GM08714 (cell line): Measurements from ENCODE around the gene ARHGDIG.

Experiments
- H3K4me3 ChIP-seq: fragments of 200-500 bp; sonication (Bioruptor generic); 2 replicates; pipeline ENCODE4 v1.5.1; 2014; ENCODE audit warnings: mild to moderate bottlenecking, low read length, inconsistent platforms
- ZNF274 ChIP-seq: IDR thresholded peaks from 2 replicates; pipeline ENCODE4 v1.6.1; 2012; ENCODE audit warnings: mild to moderate bottlenecking, low read depth, low read length

Gene ARHGDIG

DNA sequence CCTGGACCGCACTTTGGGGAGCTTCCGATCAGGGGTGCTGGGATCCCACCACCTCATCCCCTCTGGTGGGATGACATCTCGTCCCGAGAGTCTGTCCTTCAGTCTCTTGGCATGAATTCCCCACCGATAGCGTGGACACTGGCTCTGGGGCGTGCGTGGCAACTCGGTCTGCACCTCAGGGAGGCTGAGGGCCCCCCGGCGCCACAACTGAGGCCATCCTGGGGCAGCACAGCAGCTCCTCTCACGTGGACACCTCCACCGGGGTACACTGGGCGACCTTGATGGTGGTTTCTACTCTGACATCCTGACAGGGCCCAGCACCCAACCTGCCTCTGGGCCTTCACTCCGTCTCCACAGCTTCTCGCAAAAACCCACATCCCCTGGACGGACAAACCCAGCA, 11.1 kb downstream of the ARHGDIG start:
- TF ChIP-seq ZNF274, result no peak
- no peak overlapping the region for H3K4me3 ChIP-seq

DNA sequence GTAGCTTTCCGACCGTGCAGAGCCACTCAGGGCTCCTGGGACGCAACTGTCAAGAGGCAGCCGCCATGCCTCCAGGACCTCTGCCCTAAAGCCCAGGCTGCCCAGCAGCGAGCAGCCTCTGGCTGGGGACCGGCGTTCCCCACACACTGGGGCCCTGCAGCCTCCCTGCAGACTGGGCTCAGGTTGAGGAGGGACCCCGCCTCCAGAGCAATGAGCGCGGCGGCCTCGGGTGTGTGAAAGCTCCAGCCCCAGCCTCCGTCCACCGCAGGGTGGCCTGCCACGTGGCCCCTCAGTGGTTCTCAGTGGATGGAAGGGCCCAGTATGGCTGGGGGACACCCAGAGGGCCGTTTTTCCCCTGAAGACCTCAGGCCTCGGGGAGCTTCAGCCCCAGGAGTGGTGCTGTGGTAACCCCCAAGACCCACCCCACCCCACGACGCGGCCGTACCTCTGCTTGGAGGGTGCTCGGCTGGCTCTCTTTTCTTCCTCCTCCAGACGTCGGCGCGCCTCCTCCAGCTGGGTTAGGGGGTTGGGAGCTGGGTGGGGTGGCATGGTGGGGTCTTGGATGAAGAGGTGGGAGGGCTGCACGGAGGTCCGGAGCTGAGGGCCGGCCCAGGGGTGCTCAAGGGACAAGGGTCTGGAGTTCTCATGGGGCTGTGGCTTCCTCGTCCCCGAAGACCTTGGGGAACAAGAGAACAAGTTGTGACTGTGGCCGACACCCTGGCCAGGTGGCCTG, 12.8 kb downstream of the ARHGDIG start:
- H3K4me3 ChIP-seq, result no peak overlapping the region
- no peak for TF ChIP-seq ZNF274

DNA sequence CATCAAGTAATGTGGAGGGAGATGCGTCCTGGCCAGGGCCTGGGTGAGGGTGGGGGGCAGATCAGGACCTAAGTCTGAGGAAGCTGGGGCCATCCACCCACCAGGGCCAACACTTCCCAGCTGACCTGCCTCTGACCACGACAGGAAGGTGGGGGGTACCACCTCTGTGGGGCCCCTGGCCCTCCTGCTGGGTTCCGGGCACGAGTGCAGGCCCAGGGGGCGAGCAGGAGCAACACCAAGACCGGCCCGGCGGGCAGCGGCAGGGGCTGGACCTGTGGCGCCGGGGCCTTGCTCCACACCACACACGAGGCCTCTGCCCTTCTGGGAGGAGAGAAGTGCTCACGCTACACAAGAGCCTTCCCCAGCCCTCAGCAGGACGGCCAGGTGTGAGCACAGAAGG, 15.9 kb downstream of the ARHGDIG start:
- no peak for TF ChIP-seq ZNF274

DNA sequence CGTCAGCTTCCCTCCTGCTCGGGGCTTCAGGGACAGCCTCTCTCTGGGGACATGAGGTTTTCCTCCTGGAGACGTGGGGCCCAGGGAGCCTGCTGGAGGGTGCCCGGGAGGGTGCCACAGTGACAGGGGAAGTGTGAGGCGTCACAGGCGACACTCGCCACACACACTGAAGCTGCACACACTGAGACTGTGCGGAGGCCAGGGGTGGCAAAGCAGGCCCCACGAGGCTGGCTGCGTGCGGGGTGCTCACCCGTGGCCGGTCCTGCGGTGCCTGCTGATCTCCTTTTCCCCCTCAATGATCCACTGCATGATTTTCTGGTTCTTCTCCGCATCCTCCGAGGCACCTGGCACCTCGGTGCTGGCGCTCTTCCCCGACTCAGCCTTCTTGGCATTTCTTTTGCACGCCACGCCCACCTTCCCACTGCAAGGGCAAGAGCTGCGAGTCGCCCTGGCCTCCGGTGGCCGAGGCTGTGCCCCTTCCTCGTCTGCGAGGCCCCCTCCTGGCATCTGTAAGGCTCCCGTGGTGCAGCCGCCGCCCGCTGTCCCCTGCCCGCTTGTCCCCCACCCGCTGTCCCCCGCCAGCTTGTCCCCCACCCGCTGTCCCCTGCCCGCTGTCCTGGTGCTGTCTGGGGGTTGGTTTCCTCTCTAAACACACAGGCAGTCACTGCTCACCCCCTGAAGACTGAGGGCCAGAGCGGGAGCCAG, 16.6 kb downstream of the ARHGDIG start:
- TF ChIP-seq ZNF274, result no peak
- no peak overlapping the region for H3K4me3 ChIP-seq

More for the DNA sequence above, 15.9 kb downstream of the ARHGDIG start:
- no peak overlapping the region for H3K4me3 ChIP-seq

DNA sequence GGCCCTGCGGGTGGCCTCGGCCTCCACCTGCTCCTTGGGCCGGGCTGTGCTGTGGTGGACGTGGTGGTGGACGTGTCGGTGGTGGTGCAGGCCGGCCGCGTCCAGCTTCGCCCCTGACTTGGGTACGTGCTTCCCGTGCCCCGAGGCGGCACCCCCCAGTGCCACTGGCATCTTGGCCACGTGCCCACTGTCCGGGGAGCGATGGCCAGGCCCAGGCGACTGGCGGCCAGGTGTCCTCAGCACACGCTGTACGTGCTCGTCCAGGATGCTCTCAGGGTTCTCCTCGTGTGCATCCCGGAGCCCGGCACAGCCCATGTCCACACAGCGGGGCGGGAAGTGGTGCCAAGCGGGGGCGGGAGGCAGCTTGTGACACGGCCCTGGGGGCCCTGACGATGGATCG, 17.4 kb downstream of the ARHGDIG start:
- TF ChIP-seq ZNF274, result no peak
- H3K4me3 ChIP-seq, result no peak overlapping the region

DNA sequence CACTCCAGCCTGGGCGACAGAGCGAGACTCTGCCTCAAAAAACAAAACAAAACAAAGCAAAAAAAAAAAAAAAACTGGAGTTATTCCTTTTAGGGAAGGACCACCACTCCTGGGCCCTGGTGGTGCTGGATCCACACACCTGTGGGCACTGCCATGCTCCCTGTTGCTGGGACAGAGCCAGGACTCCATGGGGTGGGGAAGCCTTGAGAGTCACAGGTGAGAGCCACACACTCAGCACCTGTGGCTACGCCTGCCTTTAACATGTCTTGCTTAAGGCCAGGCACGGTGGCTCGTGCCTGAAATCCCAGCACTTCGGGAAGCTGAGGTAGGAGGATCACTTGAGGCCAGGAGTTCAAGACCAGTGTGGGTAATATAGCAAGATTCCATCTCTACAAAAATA, 20.8 kb downstream of the ARHGDIG start:
- TF ChIP-seq ZNF274, result no peak
- H3K4me3 ChIP-seq, result no peak overlapping the region

DNA sequence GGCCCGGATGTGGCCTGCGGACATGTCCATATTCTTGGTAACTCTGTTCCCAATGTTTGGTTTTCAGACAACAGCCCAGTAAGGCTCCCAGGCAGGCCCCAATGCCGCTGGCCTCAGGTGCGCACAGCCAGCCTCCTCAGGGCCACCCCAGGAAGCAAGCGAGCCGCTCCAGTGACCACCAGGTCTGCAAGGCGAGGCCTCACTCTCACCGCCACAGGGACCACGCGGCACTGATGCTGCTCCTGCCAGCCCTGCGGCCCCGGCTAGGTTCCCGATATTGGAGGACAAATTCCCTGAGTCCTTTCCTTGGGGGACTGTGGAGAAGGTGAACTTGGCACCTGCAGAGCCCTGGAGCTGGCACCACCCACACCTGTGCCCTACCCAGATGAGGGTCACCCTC, 21.6 kb downstream of the ARHGDIG start:
- no peak for TF ChIP-seq ZNF274
- H3K4me3 ChIP-seq, result no peak overlapping the region

DNA sequence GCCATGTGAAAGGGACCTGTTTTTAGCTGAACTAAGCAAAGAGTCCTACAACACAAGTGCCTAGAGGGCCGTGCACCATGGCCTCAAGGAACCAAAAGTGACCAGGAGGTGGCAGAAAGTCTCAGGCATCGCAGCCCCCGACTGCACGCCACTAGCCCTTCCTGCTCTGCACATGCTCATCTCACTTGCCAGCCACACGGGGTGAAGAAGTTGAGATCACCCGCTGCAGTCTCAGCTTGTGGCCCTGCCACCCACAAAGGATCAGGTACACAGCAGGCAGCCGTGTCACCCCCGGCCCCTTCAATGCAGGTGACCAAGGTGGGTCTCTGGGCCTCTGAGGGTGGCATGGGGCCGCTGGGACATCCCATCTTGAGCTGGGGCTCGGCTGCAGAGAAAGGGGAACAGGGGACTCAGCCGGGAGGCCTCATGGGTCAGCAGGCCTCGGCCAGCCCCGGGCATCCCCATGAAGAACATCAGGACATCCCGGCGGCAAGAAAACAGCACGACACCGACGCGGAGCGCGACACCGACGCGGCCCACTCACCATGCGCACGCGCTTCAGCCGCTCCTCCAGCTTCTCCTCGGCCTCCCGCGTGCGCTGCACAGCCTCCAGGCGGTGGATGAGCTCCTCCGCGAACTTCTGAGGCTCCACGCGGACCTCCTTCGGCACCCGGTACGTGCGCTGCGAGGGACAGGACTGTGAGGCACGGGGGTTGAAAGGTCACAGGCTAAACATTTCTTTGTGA, 23.5 kb downstream of the ARHGDIG start:
- no peak for TF ChIP-seq ZNF274
- H3K4me3 ChIP-seq, result no peak overlapping the region

DNA sequence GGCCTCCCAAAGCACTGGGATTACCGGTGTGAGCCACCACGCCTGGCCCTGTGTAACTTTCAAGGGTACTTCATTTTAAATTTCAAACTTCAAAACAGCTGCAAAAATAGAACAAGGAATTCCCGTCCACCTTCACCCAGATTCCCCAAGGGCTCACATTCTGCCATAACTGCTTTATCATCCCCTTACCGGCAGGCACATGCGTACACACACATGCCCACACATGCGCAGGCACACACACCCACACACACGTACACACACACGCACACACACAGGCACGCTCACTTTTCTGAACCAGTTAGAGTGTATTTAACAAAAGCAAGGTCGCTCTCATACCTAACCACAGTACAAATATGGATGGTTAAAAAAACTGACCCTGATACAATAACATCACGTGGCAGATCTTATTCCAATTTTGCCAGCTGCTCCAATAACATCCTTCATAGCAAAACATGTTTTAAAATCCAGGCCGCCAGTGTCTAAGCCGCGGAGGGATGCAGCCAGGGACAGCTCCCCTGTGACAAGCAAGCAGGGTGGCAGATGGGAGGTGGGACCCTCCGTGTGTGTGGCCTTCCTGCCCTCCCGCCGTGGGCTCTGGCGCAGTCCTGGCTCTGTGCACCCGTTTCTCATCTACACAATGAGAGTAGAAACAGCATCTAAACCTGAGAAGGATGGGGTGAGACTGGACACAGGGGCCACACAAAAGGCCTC, 25.7 kb downstream of the ARHGDIG start:
- no peak for TF ChIP-seq ZNF274
- no peak overlapping the region for H3K4me3 ChIP-seq

DNA sequence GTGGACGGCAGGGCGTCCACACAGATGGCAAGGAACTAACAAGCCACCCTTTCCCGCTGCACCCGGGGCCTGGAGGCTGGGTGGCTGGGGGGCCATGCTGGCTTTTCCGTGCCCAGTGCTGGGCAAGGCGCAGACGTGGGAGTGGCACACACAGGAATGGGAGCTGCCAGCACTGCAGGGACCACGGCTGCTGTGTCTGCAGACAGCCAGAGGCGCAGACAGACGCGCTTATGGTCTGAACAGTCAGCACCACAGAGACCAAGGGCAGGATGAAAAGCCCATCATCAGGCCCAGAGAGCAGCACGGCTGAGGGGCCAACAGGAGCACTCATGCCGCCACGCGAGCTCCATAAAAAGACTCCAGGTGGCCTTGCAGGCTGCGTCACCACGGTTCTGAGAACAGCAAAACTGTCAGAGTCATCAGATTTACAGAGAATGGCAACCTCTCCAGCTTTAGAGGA, 26.6 kb downstream of the ARHGDIG start:
- TF ChIP-seq ZNF274, result no peak
- no peak overlapping the region for H3K4me3 ChIP-seq

DNA sequence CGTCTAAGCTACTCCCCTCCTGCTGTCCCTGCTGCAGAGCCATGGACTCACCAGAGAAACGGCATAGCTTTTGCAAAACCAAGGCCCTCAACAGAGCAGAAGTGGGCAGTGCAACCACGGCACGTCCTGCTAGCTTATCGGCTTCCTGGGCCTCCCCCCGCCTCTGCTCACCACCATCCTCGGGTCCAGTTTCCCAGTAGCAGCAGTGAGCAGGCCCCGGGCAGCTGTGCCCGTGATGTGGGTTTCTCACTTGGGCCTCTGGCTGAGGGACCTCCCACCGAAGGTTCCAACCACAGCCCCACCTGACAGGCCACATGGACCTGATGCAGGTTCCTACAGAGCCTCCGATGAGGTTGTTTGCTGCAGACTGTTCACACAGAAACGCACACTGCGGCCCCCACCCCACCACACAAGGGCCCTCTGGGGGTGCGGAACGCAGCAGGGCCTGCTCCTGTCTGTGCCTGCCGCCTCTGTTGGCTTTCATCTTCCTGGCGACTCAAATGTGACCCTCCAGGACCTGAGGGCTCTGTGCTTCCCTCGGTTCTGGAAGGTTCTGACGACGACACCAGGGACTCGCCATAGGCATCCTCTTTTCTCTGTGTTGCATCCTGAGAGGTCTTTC, 27.4 kb downstream of the ARHGDIG start:
- TF ChIP-seq ZNF274, result no peak
- no peak overlapping the region for H3K4me3 ChIP-seq

DNA sequence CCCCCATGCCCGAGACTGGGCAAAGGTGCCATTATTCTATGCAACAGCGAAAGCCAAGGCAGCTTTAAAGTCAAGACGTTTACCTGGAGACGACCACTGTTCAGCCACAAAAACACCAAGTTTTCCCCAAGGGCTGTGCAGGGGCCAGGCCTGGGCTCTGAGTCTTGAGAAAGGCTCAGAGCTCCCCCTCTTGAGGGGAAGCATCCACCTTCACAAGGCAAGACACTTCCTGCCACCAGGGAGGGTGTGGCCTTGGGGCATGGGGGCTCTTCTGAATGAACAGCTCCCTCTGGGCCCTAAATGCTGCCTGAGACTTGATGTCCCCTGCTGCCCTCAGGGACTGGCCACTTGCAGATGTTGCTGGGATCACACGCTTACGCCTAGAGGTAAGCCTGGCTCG, 29.1 kb downstream of the ARHGDIG start:
- no peak overlapping the region for H3K4me3 ChIP-seq
- no peak for TF ChIP-seq ZNF274

DNA sequence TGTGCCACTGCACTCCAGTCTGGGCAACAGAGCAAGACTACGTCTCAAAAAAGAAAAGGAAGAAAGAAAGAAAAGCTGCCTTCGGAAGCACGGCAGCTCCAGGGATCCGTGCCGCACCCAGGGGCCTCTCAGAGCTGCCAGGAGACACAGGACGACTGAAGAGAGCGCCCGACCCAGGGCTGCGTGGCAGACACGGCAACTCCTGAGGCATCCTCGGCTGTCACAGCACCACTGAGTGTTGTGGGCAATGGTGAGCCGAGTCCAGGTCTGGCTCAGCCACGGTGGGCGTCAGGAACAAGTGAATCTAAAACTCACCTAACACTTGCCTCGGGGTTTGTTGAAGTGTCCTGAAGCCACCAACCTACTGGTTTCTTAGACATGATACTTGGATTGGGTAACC, 31.3 kb downstream of the ARHGDIG start:
- H3K4me3 ChIP-seq, result no peak overlapping the region
- TF ChIP-seq ZNF274, result no peak

DNA sequence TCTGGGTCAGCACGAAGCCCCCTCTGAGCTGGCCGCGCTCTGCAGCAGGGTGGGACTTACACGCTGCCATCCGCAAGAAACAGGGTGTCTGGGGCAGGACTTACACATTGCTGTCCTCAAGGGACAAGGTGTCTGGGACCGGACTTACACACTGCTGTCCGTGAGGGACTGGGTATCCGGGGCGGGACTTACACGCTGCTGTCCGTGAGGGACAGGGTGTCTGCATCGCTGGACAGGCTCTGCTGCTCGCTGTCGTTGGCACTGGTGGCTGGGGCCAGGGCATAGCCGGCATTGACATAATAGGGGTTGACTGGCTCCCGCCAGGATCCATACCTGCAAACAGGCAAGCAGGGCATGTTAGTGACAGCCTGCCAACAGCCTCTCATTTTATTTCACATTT, 34.0 kb downstream of the ARHGDIG start:
- TF ChIP-seq ZNF274, result no peak

DNA sequence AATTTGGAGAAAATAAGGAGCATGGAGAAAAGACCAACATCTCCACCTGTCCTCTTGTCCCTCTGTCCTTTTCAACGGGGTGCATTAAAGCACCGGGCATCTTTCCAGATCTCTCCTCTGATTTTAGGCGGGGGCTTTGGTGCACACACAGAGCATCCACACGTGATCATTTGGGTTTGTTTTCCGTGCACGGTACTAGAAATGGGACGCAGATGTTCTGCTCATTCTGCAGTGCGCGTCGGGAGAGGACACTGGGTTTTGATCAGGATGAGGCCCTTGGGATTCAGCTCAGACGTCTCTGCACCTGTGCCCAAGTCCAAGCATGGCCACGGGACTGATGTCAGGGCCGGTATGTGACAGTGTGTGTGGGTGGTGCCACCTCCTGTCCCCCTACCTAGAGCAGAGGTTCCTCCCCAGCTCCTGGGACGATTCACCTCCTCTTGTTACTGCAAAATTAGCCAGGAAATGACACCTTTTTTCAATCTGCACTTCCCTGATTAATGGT, 34.5 kb downstream of the ARHGDIG start:
- TF ChIP-seq ZNF274, result no peak
- H3K4me3 ChIP-seq, result no peak overlapping the region

More for the DNA sequence above, 34.0 kb downstream of the ARHGDIG start:
- H3K4me3 ChIP-seq, result no peak overlapping the region
